OCI-LY7 (cell line): ENCODE results near the gene IL17RA.

Experiments
- CTCF ChIP-seq: fragments of 200-600 bp; sonication (generic); conservative IDR thresholded peaks from 2 replicates; pipeline ENCODE4 v1.5.1; 2014; ENCODE audit warnings: mild to moderate bottlenecking, antibody characterized with exemption, low read length, moderate library complexity, mixed read lengths
- EZH2phosphoT487 ChIP-seq: fragments of 200-600 bp; sonication (generic); IDR thresholded peaks from 2 replicates; pipeline ENCODE4 v1.6.1; 2018; ENCODE audit warnings: low read depth, borderline replicate concordance, mild to moderate bottlenecking, mixed run types, antibody characterized with exemption, low read length, moderate library complexity, mixed read lengths

- 0 out of 2 replicates have a peak, but pooled peaks have one; percentile 17 for TF ChIP-seq CTCF
- TF ChIP-seq EZH2phosphoT487, result no peak
Measured at GRCh38 chr22:17060126-17060525, 24.7 kb upstream of the IL17RA start.
